GM21825 (cell line): ENCODE results near the gene ADCY5.
"Not testable (repeated sequence)": the region's sequence is repeated elsewhere in the genome, so short reads cannot be mapped to it uniquely, and the experiment has no call there.

Source experiments
- ATAC-seq: cut with Tn5 transposase; IDR thresholded peaks from one replicate; pipeline ENCODE4 v1.9.1; 2021; ENCODE audit warnings: mild to moderate bottlenecking, moderate library complexity; ENCODE audit not compliant: unreplicated experiment

The ADCY5 gene

DNA sequence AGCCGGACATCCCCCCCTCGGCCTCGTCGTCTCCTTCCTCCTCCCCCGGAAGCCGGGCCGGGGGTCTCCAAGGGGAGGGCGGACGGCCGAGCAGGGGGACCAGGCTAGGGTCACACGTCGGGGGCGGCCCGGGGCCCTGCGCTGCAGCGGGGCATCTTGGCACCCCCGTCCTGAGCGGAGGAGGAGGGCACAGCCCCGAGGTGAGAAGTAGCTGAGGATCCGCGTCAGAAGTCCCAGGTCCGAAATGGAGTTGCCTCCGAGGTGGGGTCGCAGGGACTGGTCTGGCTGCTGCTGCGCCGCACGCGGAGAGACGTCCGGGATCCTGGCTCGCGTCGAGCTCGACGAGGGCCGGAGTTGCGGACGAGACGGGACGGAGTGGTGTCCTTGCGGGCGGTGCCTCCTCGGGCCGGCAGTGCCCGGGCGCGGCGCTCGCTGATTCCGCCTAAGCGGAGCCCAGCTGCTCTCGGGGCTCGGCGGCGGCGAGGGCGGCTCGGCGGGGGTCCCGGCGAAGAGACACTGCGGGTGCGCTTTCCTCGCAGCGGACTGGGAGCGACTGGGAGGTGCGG lies at the start of gene ADCY5:
TSS of gene ADCY5 (minus strand) at position 555 of the 566 bp plus-strand sequence. CDS start at position 10, 545 bp downstream.
- ATAC-seq = no peak

GRCh38 chr3:123493912-123494311 lies 45.0 kb upstream of the ADCY5 start:
- no peak for ATAC-seq

DNA sequence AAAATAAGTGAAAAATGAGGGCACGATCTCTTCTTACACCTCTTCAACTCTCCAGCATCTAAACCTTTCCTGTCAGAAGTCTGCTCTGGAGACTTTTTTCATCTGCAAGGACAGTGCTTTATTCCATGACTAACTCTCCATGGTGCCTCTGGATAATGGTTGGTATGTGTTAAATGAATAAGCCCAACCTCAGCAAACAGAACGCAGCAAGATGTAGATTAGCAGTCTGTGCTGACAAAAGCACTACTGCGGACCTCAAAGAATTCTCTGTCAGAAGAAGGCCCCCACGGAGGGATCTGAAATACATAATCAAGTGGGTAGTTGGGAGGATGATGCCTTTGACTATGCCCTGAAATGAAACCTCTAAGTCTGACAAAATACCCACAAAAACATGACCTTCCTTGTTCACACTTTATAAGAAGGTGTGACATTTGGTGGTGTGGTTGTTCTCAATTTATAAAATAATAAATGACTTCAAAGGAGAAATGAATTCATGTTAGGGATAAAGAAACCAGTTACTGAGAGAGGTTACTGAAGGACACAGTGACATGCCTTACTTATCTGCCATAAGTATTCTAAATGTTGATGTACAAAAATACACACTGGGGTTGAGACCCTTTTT lies 43.2 kb upstream of the ADCY5 start:
- no peak for ATAC-seq

GRCh38 chr3:123489400-123490004 lies 40.6 kb upstream of the ADCY5 start:
- no peak for ATAC-seq

DNA sequence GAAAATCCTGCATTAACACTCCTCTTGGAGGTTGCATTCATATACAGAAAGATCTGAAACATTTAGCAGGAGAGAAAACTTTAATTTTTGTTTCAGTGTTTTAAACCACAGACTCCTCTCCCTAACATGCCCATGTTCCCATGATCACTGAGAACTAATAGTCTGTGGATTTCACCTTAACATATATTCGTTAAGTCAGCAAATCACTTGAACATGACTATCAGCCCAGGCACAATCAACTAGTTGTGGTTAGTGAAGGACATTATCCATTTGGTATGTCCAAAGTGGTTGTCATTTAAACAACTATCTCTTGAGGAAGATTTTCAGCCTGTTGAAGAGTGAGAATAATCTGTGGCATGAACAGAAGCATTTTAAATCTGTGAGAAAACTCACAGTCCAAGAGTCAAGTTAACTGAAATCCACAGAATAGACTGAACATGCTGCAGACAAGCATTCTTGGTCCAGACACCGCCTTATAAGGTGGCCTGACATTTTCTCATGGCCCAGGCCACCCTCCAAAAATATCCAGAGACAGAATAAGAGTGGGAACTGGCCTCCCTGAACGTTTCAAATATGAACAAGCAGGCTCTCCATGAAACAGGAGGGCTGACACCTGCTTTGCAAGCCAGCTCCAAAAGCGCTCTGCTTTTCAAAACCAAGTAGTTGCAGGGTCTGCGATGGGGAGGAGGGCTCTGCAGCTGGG lies 39.9 kb upstream of the ADCY5 start:
- no peak for ATAC-seq

- not testable (repeated sequence) for ATAC-seq
These were observed 38.2 kb upstream of the ADCY5 start for GRCh38 chr3:123487063-123487462.

- ATAC-seq = no peak
These were observed 37.6 kb upstream of the ADCY5 start for GRCh38 chr3:123486460-123486859.

DNA sequence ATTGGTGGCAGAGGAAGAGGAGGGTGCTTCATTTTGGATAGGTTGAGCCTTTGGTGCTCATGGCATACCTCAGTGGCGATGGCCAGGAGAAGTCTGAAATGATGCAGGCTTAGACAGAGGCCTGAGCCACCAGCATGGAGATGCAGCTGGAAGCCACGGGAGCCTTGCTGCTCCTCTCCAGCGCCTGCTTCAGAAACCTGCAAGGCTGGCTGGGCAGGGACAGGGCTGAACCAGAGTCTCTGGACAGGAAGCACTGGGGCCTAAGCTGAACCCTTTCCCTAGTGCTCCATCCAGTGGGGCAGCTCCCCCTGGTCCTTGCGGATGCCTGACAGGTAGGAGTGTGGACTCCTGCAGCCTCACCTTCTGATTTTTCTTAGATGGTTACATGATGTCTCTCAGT lies 36.7 kb upstream of the ADCY5 start:
- ATAC-seq = no peak

DNA sequence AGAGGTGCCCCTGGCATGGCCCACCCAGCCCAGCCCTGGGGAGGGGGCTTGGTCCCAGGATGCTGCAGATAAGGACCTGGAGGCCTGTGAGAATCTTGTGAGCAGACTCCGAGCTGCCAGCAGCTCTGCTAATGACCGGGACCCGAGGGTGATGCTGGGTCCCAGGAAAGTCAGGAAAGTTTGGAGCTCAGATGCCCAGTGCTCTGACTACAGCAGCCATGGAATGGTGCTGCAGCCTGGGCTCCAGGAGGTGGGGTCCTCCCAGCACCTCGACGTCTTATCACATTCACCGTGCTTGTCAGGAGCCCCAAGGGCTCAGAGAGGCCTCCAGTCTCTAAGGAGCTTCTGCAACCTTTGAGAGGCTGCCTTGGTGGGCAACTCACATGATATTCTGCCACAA lies 34.3 kb upstream of the ADCY5 start:
- ATAC-seq = no peak

DNA sequence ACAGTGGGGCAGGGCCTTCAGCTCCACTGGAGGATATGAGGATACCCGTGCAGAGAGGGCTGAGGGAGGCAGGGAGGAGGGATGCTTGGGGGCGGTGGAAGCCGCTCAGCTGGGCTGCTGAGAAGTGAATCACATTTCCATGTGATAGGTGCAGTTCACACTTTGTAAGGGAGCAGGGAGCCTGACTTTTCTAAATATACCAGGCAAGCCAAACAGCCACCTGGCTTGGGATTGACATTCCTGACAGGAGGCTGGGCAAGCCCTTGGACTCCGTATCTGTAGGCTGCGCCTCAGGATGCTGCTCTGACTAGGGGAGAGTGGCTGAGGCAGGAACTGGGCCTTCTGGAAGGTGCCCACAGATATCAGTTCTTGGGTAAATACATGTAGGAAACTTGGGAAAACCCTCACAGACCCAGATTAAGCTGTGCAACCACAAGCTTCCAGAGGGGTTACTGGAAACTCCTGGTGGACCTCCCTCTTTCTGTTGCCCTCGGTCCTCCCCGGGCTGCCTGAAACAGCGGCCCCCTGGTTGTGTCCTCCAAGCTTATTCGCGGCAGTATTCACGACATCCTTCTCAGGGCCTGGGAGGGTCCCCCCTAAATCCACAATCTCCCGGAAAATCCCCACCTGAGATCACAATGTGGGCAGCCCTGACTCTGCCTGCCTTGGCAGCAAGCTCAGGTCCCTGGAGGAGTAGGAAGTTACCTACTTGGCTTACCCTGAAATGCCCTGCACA lies 33.0 kb upstream of the ADCY5 start:
- ATAC-seq = no peak

- ATAC-seq = no peak
These were observed 32.2 kb upstream of the ADCY5 start for GRCh38 chr3:123481071-123481470.

GRCh38 chr3:123480428-123480827 lies 31.5 kb upstream of the ADCY5 start:
- no peak for ATAC-seq

GRCh38 chr3:123479891-123480290 lies 31.0 kb upstream of the ADCY5 start:
- ATAC-seq = no peak

- ATAC-seq = no peak
These were observed 29.4 kb upstream of the ADCY5 start for GRCh38 chr3:123478314-123478713.

- ATAC-seq = no peak
These were observed 28.3 kb upstream of the ADCY5 start for GRCh38 chr3:123476967-123477750.

DNA sequence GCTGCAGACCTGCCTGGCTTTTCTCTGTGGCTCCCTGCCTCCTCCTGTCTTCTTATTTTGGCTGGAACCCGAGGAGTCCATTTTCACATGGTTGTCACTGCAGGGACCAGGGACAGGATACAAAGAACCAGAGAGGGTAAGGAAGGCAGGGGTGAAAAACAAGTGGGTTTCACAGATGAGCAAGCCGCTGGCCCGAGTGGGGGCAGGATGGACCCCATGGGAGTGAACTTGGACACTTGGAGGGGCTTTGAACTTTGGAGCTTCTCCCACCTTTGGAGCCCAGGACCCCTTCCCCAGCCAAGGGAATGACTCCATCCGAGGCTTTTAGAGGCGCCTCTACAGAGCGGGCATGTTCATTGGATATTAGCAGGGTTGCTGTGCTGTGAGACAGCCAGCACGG lies 26.9 kb upstream of the ADCY5 start:
- no peak for ATAC-seq

DNA sequence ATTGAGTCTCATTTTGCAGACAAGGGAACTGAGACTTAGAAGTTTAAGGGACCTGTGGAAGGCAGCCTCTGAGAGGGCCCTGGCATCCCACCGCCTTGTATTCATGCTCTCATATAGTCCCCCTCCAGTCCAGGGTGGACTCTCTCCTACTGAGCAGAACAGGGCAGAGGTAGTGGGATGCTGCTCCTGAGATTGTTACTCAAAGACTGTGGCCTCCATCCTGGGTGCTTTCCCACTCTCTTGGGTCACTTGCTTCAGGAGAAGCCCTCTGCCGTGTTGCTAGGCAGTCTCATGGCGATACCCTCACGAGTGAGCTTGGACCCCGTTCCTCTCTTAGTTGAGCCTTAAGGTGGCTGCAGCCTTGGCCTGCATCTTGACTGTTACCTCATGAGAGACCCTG lies 22.2 kb upstream of the ADCY5 start:
- ATAC-seq = no peak

DNA sequence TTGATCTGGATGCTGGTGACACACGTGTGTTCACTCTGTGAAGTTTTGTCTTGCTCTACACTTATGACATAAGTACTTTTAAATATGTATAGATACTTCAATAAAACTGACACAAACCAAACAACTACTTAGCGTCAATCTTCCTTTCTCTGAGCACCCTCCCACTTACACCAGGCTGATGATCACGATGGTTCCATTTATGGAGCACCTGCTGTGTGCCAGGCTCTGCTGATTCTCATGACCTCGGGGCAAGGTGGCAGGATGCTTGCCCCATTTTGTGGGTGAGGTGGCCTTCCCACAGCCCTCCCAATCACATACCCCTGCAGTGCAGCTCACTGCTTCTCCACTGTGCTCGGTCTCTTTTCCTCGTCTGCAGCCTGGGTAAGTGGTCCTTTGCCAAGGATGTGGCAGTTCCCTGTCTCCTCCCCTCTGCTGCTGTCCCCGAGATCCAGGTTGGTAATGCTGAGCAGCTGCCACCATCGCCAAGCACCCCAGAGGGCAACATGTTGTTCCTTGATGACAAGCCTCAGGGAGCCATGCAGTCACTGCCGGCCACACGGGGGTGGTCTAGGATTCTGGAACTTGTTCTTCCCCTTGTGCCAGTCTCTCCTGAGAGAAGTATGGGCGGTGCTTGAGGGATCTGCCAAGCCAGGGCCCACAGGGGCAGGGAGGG lies 20.6 kb upstream of the ADCY5 start:
- no peak for ATAC-seq

DNA sequence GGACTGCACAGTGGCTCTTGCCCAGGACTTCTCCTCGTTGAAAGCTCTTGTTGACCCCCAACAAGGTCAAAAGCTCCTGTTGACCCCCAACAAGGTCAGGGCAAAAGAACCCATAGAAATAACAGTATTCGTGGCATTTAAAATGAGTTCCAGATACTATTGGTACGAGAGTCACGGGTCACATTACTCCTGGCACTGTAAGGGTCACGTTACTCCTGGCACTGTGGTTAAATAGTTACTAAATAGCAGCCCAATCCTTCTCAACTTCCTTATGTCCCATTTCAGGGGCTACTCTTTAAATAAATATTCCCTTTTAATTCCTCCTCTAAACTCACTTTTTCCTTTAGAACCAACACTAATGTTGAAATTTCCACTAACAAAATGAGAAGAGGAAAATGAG lies 18.2 kb upstream of the ADCY5 start:
- ATAC-seq = no peak

DNA sequence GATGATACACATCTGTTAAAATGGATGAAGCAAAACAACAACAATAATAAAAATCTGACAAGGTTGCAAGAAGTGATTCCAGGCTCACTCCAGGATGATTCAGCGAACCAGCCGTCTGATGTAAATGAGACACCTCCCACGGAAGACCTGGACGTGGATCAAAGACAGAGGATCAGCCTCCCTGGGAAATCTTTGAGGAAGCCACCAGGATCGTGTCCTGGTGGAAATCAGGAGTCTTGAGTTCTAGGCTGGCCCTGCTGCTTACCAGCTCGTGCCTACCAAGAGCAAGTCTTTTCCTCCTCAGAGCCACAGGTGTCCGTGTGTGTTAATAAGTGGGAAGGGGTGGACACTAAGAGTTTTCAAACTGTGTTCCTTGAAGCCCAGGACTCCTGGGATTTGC lies 15.3 kb upstream of the ADCY5 start:
- no peak for ATAC-seq
